ENCODE measurements around the gene MRO. TPM values are rescaled to one million over a fixed set of nuclear protein-coding genes. Genes with fewer than 3 reads are reported as not detected.
"Not testable (repeated sequence)": the region's sequence is repeated elsewhere in the genome, so short reads cannot be mapped to it uniquely, and the experiment has no call there.

The MRO gene
- polyA plus RNA-seq, 1 of the 3 experiments (the other 2 are of a cell fraction): not detected

- H3K36me3 ChIP-seq (replicated peaks in 1 of 2; ENCODE audit: control insufficient read depth in 1 of 2, insufficient read depth in 2 of 2, low read length in 1 of 2); H3K79me2 ChIP-seq (ENCODE audit: insufficient read depth); POLR2A ChIA-PET; DNase-seq; H3K4me3 ChIP-seq (ENCODE audit: low read depth in 2 of 2, low read length in 1 of 2); H3K4me2 ChIP-seq; H3K9ac ChIP-seq; H2AFZ ChIP-seq (ENCODE audit: low read depth); H3K27me3 ChIP-seq (ENCODE audit: insufficient read depth); H4K20me1 ChIP-seq (ENCODE audit: insufficient read depth); H3F3A ChIP-seq (replicated peaks; ENCODE audit: insufficient read depth); H3K27ac ChIP-seq (ENCODE audit: low read depth in 2 of 2, low read length in 1 of 2); H3K9me3 ChIP-seq; H3K4me1 ChIP-seq (ENCODE audit: control insufficient read depth in 1 of 2, insufficient read depth in 2 of 2, low read depth in 1 of 2, low read length in 1 of 2); H3K9me2 ChIP-seq: not testable (repeated sequence)
- WGBS (ENCODE audit: low lambda C conversion rate): 53% methylated on average over 3 of the region's 3 CpGs
- CTCF ChIA-PET: interaction anchor here (1.0 kb wide), 1 partner anchor 272 kb away, joined by 5 read pairs; no protein-coding TSS in a partner anchor
These were observed 40.8 kb downstream of the MRO start for GRCh38 chr18:50779021-50779420.

GRCh38 chr18:50776383-50776782 lies 43.4 kb downstream of the MRO start:
- POLR2A ChIA-PET: no interaction called here

GRCh38 chr18:50775726-50776125 lies 44.1 kb downstream of the MRO start:
- no peak for DNase-seq
- H3K9ac ChIP-seq: no peak overlapping the region
- no peaks in the 10 kb centered on the region for H3K9me2 ChIP-seq
- no peaks in the 10 kb centered on the region for H4K20me1 ChIP-seq (ENCODE audit: insufficient read depth)
- no peaks in the 10 kb centered on the region for H3K36me3 ChIP-seq (replicated peaks in 1 of 2; ENCODE audit: control insufficient read depth in 1 of 2, insufficient read depth in 2 of 2, low read length in 1 of 2)
- H3K27me3 ChIP-seq (ENCODE audit: insufficient read depth): no peaks in the 10 kb centered on the region; the same call in 1 of the 2 replicates
- no peaks in the 10 kb centered on the region for H3K79me2 ChIP-seq (ENCODE audit: insufficient read depth)
- H3K27ac ChIP-seq (ENCODE audit: low read depth in 2 of 2, low read length in 1 of 2): no peak overlapping the region
- POLR2A ChIA-PET: no interaction called here
- 77% methylated on average over 14 of the region's 14 CpGs for WGBS (ENCODE audit: low lambda C conversion rate)
- no peaks in the 10 kb centered on the region for H3F3A ChIP-seq (replicated peaks; ENCODE audit: insufficient read depth)
- H2AFZ ChIP-seq (ENCODE audit: low read depth): no peak overlapping the region
- no peak overlapping the region for H3K4me3 ChIP-seq (ENCODE audit: low read depth in 2 of 2, low read length in 1 of 2)
- H3K9me3 ChIP-seq: no peaks in the 10 kb centered on the region
- no peaks in the 10 kb centered on the region; a peak in 1 of 4 replicates for H3K4me1 ChIP-seq (ENCODE audit: control insufficient read depth in 1 of 2, insufficient read depth in 2 of 2, low read depth in 1 of 2, low read length in 1 of 2)
- H3K4me2 ChIP-seq: no peak overlapping the region
- CTCF ChIA-PET: interaction anchor here (1.0 kb wide), 1 partner anchor 9 kb away, joined by 5 read pairs; no protein-coding TSS in a partner anchor
- TF ChIP-seq MXI1 (IDR thresholded peaks at IDR 0.05; ENCODE audit: low read depth, low read length): no peak
- no peak for TF ChIP-seq ELF1 (IDR thresholded peaks at IDR 0.05)
- TF ChIP-seq TAF1 (IDR thresholded peaks at IDR 0.05; ENCODE audit: borderline replicate concordance, low read depth, low read length): no peak
- no peak for TF ChIP-seq EZH2phosphoT487 (IDR thresholded peaks at IDR 0.05; ENCODE audit: borderline replicate concordance, low read depth)
- TF ChIP-seq SMC3 (IDR thresholded peaks at IDR 0.05; ENCODE audit: low read depth, low read length): no peak
- TF ChIP-seq NRF1 (IDR thresholded peaks at IDR 0.05; ENCODE audit: low read depth, low read length): no peak
- TF ChIP-seq JUND (IDR thresholded peaks at IDR 0.05): no peak
- TF ChIP-seq YY1 (IDR thresholded peaks at IDR 0.05; ENCODE audit: low read depth): no peak
- TF ChIP-seq EP300 (IDR thresholded peaks at IDR 0.05; ENCODE audit: borderline replicate concordance in 1 of 2, low read depth in 1 of 2, low read length in 1 of 2): no peak
- TF ChIP-seq FOSL2 (IDR thresholded peaks at IDR 0.05; ENCODE audit: borderline replicate concordance, low read depth): no peak
- no peak for TF ChIP-seq RXRA (IDR thresholded peaks at IDR 0.05; ENCODE audit: borderline replicate concordance, low read depth)
- TF ChIP-seq RAD21 (IDR thresholded peaks at IDR 0.05; ENCODE audit: low read length): no peak
- no peak for TF ChIP-seq REST (IDR thresholded peaks at IDR 0.05; ENCODE audit: low read depth, low read length)
- TF ChIP-seq FOXM1 (IDR thresholded peaks at IDR 0.05; ENCODE audit: low read depth): no peak
- TF ChIP-seq TEAD4 (IDR thresholded peaks at IDR 0.05; ENCODE audit: borderline replicate concordance, insufficient read depth): no peak
- TF ChIP-seq RCOR1 (IDR thresholded peaks at IDR 0.05; ENCODE audit: low read length): no peak

More at GRCh38 chr18:50776383-50776782, 43.4 kb downstream of the MRO start:
- H3K36me3 ChIP-seq (replicated peaks in 1 of 2; ENCODE audit: control insufficient read depth in 1 of 2, insufficient read depth in 2 of 2, low read length in 1 of 2): no peaks in the 10 kb centered on the region
- no peak for TF ChIP-seq MAX (IDR thresholded peaks at IDR 0.05; ENCODE audit: low read depth)
- no peak for TF ChIP-seq RXRA (IDR thresholded peaks at IDR 0.05; ENCODE audit: borderline replicate concordance, low read depth)
- TF ChIP-seq NFIC (IDR thresholded peaks at IDR 0.05; ENCODE audit: borderline replicate concordance): no peak
- H3K4me3 ChIP-seq (ENCODE audit: low read depth in 2 of 2, low read length in 1 of 2): no peak overlapping the region
- WGBS (ENCODE audit: low lambda C conversion rate): 20% methylated on average over 4 of the region's 4 CpGs
- no peaks in the 10 kb centered on the region; the same call in 1 of the 2 replicates for H3K27me3 ChIP-seq (ENCODE audit: insufficient read depth)
- no peaks in the 10 kb centered on the region; a peak in 1 of 4 replicates for H3K4me1 ChIP-seq (ENCODE audit: control insufficient read depth in 1 of 2, insufficient read depth in 2 of 2, low read depth in 1 of 2, low read length in 1 of 2)
- H2AFZ ChIP-seq (ENCODE audit: low read depth): no peak overlapping the region
- no peaks in the 10 kb centered on the region for H3K9me2 ChIP-seq
- H3K27ac ChIP-seq (ENCODE audit: low read depth in 2 of 2, low read length in 1 of 2): no peak overlapping the region
- no peaks in the 10 kb centered on the region for H4K20me1 ChIP-seq (ENCODE audit: insufficient read depth)
- H3K4me2 ChIP-seq: no peak overlapping the region
- CTCF ChIA-PET: interaction anchor here (1.0 kb wide), 1 partner anchor 8 kb away, joined by 5 read pairs; no protein-coding TSS in a partner anchor
- H3F3A ChIP-seq (replicated peaks; ENCODE audit: insufficient read depth): no peaks in the 10 kb centered on the region
- H3K79me2 ChIP-seq (ENCODE audit: insufficient read depth): no peaks in the 10 kb centered on the region
- no peaks in the 10 kb centered on the region for H3K9me3 ChIP-seq
- no peak overlapping the region for H3K9ac ChIP-seq
- no peak for DNase-seq

All from SK-N-SH (cell line).